OCI-LY1 (cell line): ENCODE measurements around the gene MAGI2.

ENCODE experiments used
- CTCF ChIP-seq: fragments of 200-600 bp; sonication (generic), shearing (Covaris generic); IDR thresholded peaks from 2 replicates; pipeline ENCODE4 v1.5.1; 2017; ENCODE audit warnings: mild to moderate bottlenecking, antibody characterized with exemption, low read length, moderate library complexity, mixed read lengths
- EZH2 ChIP-seq: fragments of 200-600 bp; sonication (generic), shearing (Covaris generic); IDR thresholded peaks from 2 replicates; pipeline ENCODE4 v1.8.0; 2017; ENCODE audit warnings: borderline replicate concordance, mixed run types, mild to moderate bottlenecking, antibody characterized with exemption, low read length, moderate library complexity, mixed read lengths

DNA sequence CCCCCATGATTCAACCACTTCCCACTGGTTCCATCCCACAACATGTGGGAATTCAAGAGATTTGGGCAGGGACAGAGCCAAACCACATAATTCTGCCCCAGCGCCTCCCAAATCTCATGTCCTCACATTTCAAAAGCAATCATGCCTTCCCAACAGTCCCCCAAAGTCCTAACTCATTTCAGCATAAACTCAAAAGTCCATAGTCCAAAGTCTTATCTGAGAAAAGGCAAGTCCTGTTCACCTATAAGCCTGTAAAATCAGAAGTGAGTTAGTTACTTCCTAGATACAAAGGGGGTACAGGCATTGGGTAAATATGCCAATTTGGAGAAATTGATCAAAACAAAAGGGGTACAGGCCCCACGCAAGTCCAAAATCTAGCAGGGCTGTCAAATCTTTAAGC lies 272.9 kb downstream of the MAGI2 start:
- TF ChIP-seq CTCF, result no peak
- TF ChIP-seq EZH2, result no peak
